OCI-LY1 (cell line): Measurements from ENCODE around the gene TMEM263.

Source experiments
- H2AFZ ChIP-seq: fragments of 200-600 bp; sonication (generic), shearing (Covaris generic); 2 replicates; pipeline ENCODE4 v1.6.0; 2014; ENCODE audit warnings: antibody characterized with exemption, mild to moderate bottlenecking, low read length
- H3F3A ChIP-seq: fragments of 200-600 bp; sonication (generic), shearing (Covaris generic); 2 replicates; pipeline ENCODE4 v1.6.0; 2014; ENCODE audit warnings: mild to moderate bottlenecking, antibody characterized with exemption, low read length, moderate library complexity; ENCODE audit not compliant: insufficient read depth
- H3K27ac ChIP-seq: fragments of 200-600 bp; sonication (generic); 2 replicates; pipeline ENCODE4 v1.5.1; 2014; ENCODE audit warnings: low read length, mixed run types, mild to moderate bottlenecking, low read depth; ENCODE audit not compliant: poor library complexity, severe bottlenecking
- H3K27me3 ChIP-seq: fragments of 200-600 bp; sonication (generic); 2 replicates; pipeline ENCODE4 v1.6.0; 2014; ENCODE audit warnings: antibody characterized with exemption, mild to moderate bottlenecking, low read length, moderate library complexity; ENCODE audit not compliant: insufficient read depth
- H3K36me3 ChIP-seq: fragments of 200-600 bp; sonication (generic); 2 replicates; pipeline ENCODE4 v1.6.1; 2014; ENCODE audit warnings: mild to moderate bottlenecking, antibody characterized with exemption, low read length, moderate library complexity, mixed read lengths; ENCODE audit not compliant: insufficient read depth
- H3K4me1 ChIP-seq: fragments of 200-600 bp; sonication (generic); 2 replicates; pipeline ENCODE4 v1.5.1; 2014; ENCODE audit warnings: mild to moderate bottlenecking, low read length, moderate library complexity; ENCODE audit not compliant: insufficient read depth, severe bottlenecking
- H3K4me2 ChIP-seq: fragments of 200-600 bp; sonication (generic), shearing (Covaris generic); 2 replicates; pipeline ENCODE4 v1.6.1; 2014; ENCODE audit warnings: low read length
- H3K4me3 ChIP-seq: fragments of 200-600 bp; sonication (generic); 2 replicates; pipeline ENCODE4 v1.5.1; 2014; ENCODE audit warnings: low read length, low read depth, mild to moderate bottlenecking, mixed read lengths; ENCODE audit not compliant: poor library complexity, severe bottlenecking
- H3K79me2 ChIP-seq: fragments of 200-600 bp; shearing (Covaris generic); 2 replicates; pipeline ENCODE4 v1.6.1; 2016; ENCODE audit warnings: mixed run types, low read length, mixed read lengths; ENCODE audit not compliant: insufficient read depth
- H3K9ac ChIP-seq: fragments of 200-600 bp; sonication (generic), shearing (Covaris generic); 2 replicates; pipeline ENCODE4 v1.6.1; 2014; ENCODE audit warnings: mild to moderate bottlenecking, low read length, mixed read lengths
- H3K9me2 ChIP-seq: fragments of 200-600 bp; sonication (generic), shearing (Covaris generic); 2 replicates; pipeline ENCODE4 v1.6.1; 2014; ENCODE audit warnings: low read depth, mild to moderate bottlenecking, low read length, mixed read lengths
- H3K9me3 ChIP-seq: fragments of 200-600 bp; shearing (Covaris generic); 2 replicates; pipeline ENCODE4 v1.6.1; 2014; ENCODE audit warnings: low read length, mixed read lengths
- H4K20me1 ChIP-seq: fragments of 200-600 bp; sonication (generic), shearing (Covaris generic); 2 replicates; pipeline ENCODE4 v1.6.0; 2016; ENCODE audit warnings: mild to moderate bottlenecking, low read length; ENCODE audit not compliant: insufficient read depth
- EZH2 ChIP-seq: fragments of 200-600 bp; sonication (generic), shearing (Covaris generic); IDR thresholded peaks from 2 replicates; pipeline ENCODE4 v1.8.0; 2017; ENCODE audit warnings: borderline replicate concordance, mixed run types, mild to moderate bottlenecking, antibody characterized with exemption, low read length, moderate library complexity, mixed read lengths
- TF ChIP-seq, protein P1 (sequence below): fragments of 200-600 bp; sonication (generic), shearing (Covaris generic); IDR thresholded peaks from 2 replicates; pipeline ENCODE4 v1.5.1; 2017; ENCODE audit warnings: mild to moderate bottlenecking, antibody characterized with exemption, low read length, moderate library complexity, mixed read lengths

Gene TMEM263

GRCh38 chr12:106915635-106916026 lies 40.1 kb upstream of the TMEM263 start:
- Histone ChIP-seq H3K9me3 (no peaks in the 10 kb centered on the region), H3K36me3 (no peaks in the 10 kb centered on the region), H3K4me1 (peaks cover under 1% of the 10 kb centered on the region), H3K27ac (no peak overlapping the region), H3K4me2 (no peak overlapping the region), H3F3A (no peaks in the 10 kb centered on the region), H3K79me2 (no peaks in the 10 kb centered on the region), H3K4me3 (no peak overlapping the region), H3K9ac (no peak overlapping the region), H2AFZ (no peak overlapping the region), H4K20me1 (no peaks in the 10 kb centered on the region), H3K9me2 (no peaks in the 10 kb centered on the region), H3K27me3 (no peaks in the 10 kb centered on the region)
- TF ChIP-seq, protein P1, sequence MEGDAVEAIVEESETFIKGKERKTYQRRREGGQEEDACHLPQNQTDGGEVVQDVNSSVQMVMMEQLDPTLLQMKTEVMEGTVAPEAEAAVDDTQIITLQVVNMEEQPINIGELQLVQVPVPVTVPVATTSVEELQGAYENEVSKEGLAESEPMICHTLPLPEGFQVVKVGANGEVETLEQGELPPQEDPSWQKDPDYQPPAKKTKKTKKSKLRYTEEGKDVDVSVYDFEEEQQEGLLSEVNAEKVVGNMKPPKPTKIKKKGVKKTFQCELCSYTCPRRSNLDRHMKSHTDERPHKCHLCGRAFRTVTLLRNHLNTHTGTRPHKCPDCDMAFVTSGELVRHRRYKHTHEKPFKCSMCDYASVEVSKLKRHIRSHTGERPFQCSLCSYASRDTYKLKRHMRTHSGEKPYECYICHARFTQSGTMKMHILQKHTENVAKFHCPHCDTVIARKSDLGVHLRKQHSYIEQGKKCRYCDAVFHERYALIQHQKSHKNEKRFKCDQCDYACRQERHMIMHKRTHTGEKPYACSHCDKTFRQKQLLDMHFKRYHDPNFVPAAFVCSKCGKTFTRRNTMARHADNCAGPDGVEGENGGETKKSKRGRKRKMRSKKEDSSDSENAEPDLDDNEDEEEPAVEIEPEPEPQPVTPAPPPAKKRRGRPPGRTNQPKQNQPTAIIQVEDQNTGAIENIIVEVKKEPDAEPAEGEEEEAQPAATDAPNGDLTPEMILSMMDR: no peak
- no peak for TF ChIP-seq EZH2

DNA sequence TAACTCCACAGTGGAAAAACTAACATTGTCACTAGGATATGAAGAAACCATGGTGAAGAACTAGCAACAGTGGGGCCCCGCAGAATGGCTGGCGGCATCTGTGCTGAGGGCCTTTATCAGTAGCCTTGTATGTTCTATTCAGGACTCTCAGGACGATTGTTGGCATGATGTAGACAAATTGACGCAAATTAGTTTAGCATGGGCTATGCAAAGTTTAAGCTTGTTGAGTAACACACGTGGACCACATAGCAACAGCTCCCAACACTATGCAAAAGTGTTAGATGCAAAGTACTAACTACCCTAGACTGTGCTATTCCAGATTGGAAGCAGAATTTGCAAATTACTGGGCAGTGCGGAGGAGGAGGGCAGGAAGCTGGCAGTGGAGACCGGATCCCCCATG lies 38.2 kb upstream of the TMEM263 start:
- no peak overlapping the region for H2AFZ ChIP-seq
- TF ChIP-seq, protein P1: no peak
- TF ChIP-seq EZH2: no peak
- H3K79me2 ChIP-seq: no peaks in the 10 kb centered on the region
- H3K9me2 ChIP-seq: no peaks in the 10 kb centered on the region
- H3K4me3 ChIP-seq: no peak overlapping the region
- H3K27ac ChIP-seq: no peak overlapping the region
- H3K4me1 ChIP-seq: no peaks in the 10 kb centered on the region
- H3F3A ChIP-seq: no peaks in the 10 kb centered on the region
- no peaks in the 10 kb centered on the region for H3K27me3 ChIP-seq
- H3K9ac ChIP-seq: no peak overlapping the region
- no peaks in the 10 kb centered on the region for H4K20me1 ChIP-seq
- no peaks in the 10 kb centered on the region for H3K36me3 ChIP-seq
- H3K9me3 ChIP-seq: no peaks in the 10 kb centered on the region
- H3K4me2 ChIP-seq: no peak overlapping the region

GRCh38 chr12:106918746-106919145 lies 37.0 kb upstream of the TMEM263 start:
- no peak overlapping the region for H3K4me3 ChIP-seq
- TF ChIP-seq EZH2: no peak
- TF ChIP-seq, protein P1: peak; percentile 45
- no peak overlapping the region for H3K4me2 ChIP-seq
- no peaks in the 10 kb centered on the region for H3K27me3 ChIP-seq
- H3K27ac ChIP-seq: no peak overlapping the region
- no peaks in the 10 kb centered on the region for H3F3A ChIP-seq
- H2AFZ ChIP-seq: no peak overlapping the region
- H3K4me1 ChIP-seq: no peaks in the 10 kb centered on the region
- H3K9ac ChIP-seq: no peak overlapping the region
- H3K36me3 ChIP-seq: no peaks in the 10 kb centered on the region
- no peaks in the 10 kb centered on the region for H3K9me2 ChIP-seq
- H3K79me2 ChIP-seq: no peaks in the 10 kb centered on the region
- H4K20me1 ChIP-seq: no peaks in the 10 kb centered on the region
- no peaks in the 10 kb centered on the region for H3K9me3 ChIP-seq
